Stimulated activated CD4-positive, alpha-beta T cell treated with anti-CD3 and anti-CD28 coated beads, Interleukin-1b, Interleukin-23, amount 100 ng/mL, for 4 hours (primary cell): ENCODE data around the gene PDZRN4.
"Not testable (repeated sequence)": the region's sequence is repeated elsewhere in the genome, so short reads cannot be mapped to it uniquely, and the experiment has no call there.

ENCODE experiments used
- DNase-seq, 2 donors: peaks; one replicate each; pipeline ENCODE4 v3.0.0-alpha.2; 2020; ENCODE audit warnings: low read depth in 2 of 2

PDZRN4 gene

GRCh38 chr12:41213648-41214047, 25.5 kb downstream of the PDZRN4 start:
- DNase-seq = no peak

- no peak for DNase-seq
Measured at GRCh38 chr12:41217727-41218126, 29.6 kb downstream of the PDZRN4 start.

GRCh38 chr12:41220931-41221330, 32.8 kb downstream of the PDZRN4 start:
- DNase-seq = no peak

GRCh38 chr12:41221491-41221890, 33.4 kb downstream of the PDZRN4 start:
- no peak for DNase-seq

GRCh38 chr12:41223600-41223999, 35.5 kb downstream of the PDZRN4 start:
- DNase-seq = no peak

GRCh38 chr12:41224066-41224465, 35.9 kb downstream of the PDZRN4 start:
- DNase-seq = no peak

- no peak for DNase-seq
Measured at GRCh38 chr12:41225179-41225578, 37.1 kb downstream of the PDZRN4 start.

- no peak for DNase-seq
Measured at GRCh38 chr12:41228066-41228820, 40.1 kb downstream of the PDZRN4 start.

- DNase-seq = no peak
Measured at GRCh38 chr12:41230756-41231155, 42.6 kb downstream of the PDZRN4 start.

GRCh38 chr12:41234692-41235091, 46.6 kb downstream of the PDZRN4 start:
- DNase-seq = no peak

GRCh38 chr12:41242603-41243002, 54.5 kb downstream of the PDZRN4 start:
- no peak for DNase-seq

- no peak for DNase-seq
Measured at GRCh38 chr12:41248391-41248790, 60.3 kb downstream of the PDZRN4 start.

GRCh38 chr12:41250748-41251147, 62.6 kb downstream of the PDZRN4 start:
- no peak for DNase-seq

GRCh38 chr12:41254004-41254914, 66.1 kb downstream of the PDZRN4 start:
- no peak for DNase-seq

GRCh38 chr12:41263196-41263595, 75.1 kb downstream of the PDZRN4 start:
- not testable (repeated sequence) for DNase-seq

- DNase-seq = no peak
Measured at GRCh38 chr12:41264281-41264680, 76.2 kb downstream of the PDZRN4 start.

GRCh38 chr12:41269056-41269455, 80.9 kb downstream of the PDZRN4 start:
- DNase-seq = no peak

GRCh38 chr12:41271489-41271888, 83.4 kb downstream of the PDZRN4 start:
- DNase-seq = no peak

- DNase-seq = no peak
Measured at GRCh38 chr12:41274643-41275042, 86.5 kb downstream of the PDZRN4 start.

- no peak for DNase-seq
Measured at GRCh38 chr12:41277100-41277945, 89.2 kb downstream of the PDZRN4 start.

GRCh38 chr12:41277946-41278267, 89.8 kb downstream of the PDZRN4 start:
- no peak for DNase-seq
